HG03460 (cell line): ENCODE results near the gene COPS4.
"Not testable (repeated sequence)": the region's sequence is repeated elsewhere in the genome, so short reads cannot be mapped to it uniquely, and the experiment has no call there.

Source experiments
- ATAC-seq: cut with Tn5 transposase; IDR thresholded peaks from one replicate; pipeline ENCODE4 v1.9.1; 2021; ENCODE audit not compliant: unreplicated experiment

COPS4 gene

GRCh38 chr4:83022724-83023450 lies 12.1 kb upstream of the COPS4 start:
- ATAC-seq, result no peak

- ATAC-seq, result not testable (repeated sequence)
These were observed 11.4 kb upstream of the COPS4 start for GRCh38 chr4:83023599-83023998.

- no peak for ATAC-seq
These were observed 10.8 kb upstream of the COPS4 start for GRCh38 chr4:83024233-83024632.

- ATAC-seq, result no peak
These were observed 9.4 kb upstream of the COPS4 start for GRCh38 chr4:83025563-83025962.

GRCh38 chr4:83028976-83029375 lies 6.0 kb upstream of the COPS4 start:
- no peak for ATAC-seq

- no peak for ATAC-seq
These were observed 5.3 kb upstream of the COPS4 start for GRCh38 chr4:83029688-83030087.

GRCh38 chr4:83036991-83037665 lies 2.1 kb downstream of the COPS4 start:
- ATAC-seq, result no peak

GRCh38 chr4:83040269-83040668 lies 5.3 kb downstream of the COPS4 start:
- ATAC-seq, result no peak

- not testable (repeated sequence) for ATAC-seq
These were observed 8.2 kb downstream of the COPS4 start for GRCh38 chr4:83043157-83043556.

- ATAC-seq, result no peak
These were observed 8.9 kb downstream of the COPS4 start for GRCh38 chr4:83043801-83044407.

- ATAC-seq, result no peak
These were observed 11.9 kb downstream of the COPS4 start for GRCh38 chr4:83046693-83047473.

- ATAC-seq, result not testable (repeated sequence)
These were observed 13.8 kb downstream of the COPS4 start for GRCh38 chr4:83048781-83049180.

- ATAC-seq, result no peak
These were observed 19.9 kb downstream of the COPS4 start for GRCh38 chr4:83054928-83055327.

GRCh38 chr4:83062739-83063138 lies 27.8 kb downstream of the COPS4 start:
- ATAC-seq, result no peak

- ATAC-seq, result no peak
These were observed 30.3 kb downstream of the COPS4 start for GRCh38 chr4:83065266-83065665.

- no peak for ATAC-seq
These were observed 32.2 kb downstream of the COPS4 start for GRCh38 chr4:83067058-83067639.

GRCh38 chr4:83071116-83071515 lies 36.1 kb downstream of the COPS4 start:
- ATAC-seq, result no peak

GRCh38 chr4:83074086-83074704 lies 39.2 kb downstream of the COPS4 start:
- peak; percentile 90 for ATAC-seq

- not testable (repeated sequence) for ATAC-seq
These were observed 39.8 kb downstream of the COPS4 start for GRCh38 chr4:83074783-83075182.

GRCh38 chr4:83075311-83076095 lies 40.5 kb downstream of the COPS4 start:
- ATAC-seq, result no peak
